MM.1S (cell line): ENCODE results near the gene FOXP1.

Source experiments
- CTCF ChIP-seq: fragments of 300-600 bp; sonication (generic); IDR thresholded peaks from 2 replicates; pipeline ENCODE4 v1.5.1; 2016; ENCODE audit warnings: antibody characterized with exemption, low read length, mixed read lengths
- EZH2 ChIP-seq: fragments of 300-600 bp; sonication (generic); optimal IDR thresholded peaks from 2 replicates; pipeline ENCODE3; 2017; ENCODE audit warnings: low read depth, mild to moderate bottlenecking, antibody characterized with exemption, low read length, mixed read lengths
- EZH2phosphoT487 ChIP-seq: fragments of 300-600 bp; sonication (generic); IDR thresholded peaks from 2 replicates; pipeline ENCODE4 v1.6.1; 2018; ENCODE audit warnings: antibody characterized with exemption, low read length

- no peak for TF ChIP-seq EZH2phosphoT487
- no peak for TF ChIP-seq EZH2
- TF ChIP-seq CTCF = no peak
Measured at GRCh38 chr3:71089271-71089847, 494.2 kb downstream of the FOXP1 start.
